Testis (tissue), 2 donors: ENCODE data around the gene SHISA6.

Source experiments
- CTCF ChIP-seq, 3 experiments: fragments of 450-650 bp in 2 of 3; fragments of 200-600 bp in 1 of 3; sonication (generic) in 1 of 3; IDR thresholded peaks; one replicate each; pipeline ENCODE4 v1.5.1; 2016 to 2019; ENCODE audit warnings: antibody characterized with exemption in 3 of 3, mild to moderate bottlenecking in 2 of 3, moderate library complexity in 1 of 3
- POLR2A ChIP-seq: fragments of 450-650 bp; IDR thresholded peaks from one replicate; pipeline ENCODE4 v1.6.1; 2017; ENCODE audit warnings: antibody characterized with exemption, mild to moderate bottlenecking, moderate library complexity

- TF ChIP-seq POLR2A (no peak), CTCF (IDR thresholded peaks at IDR 0.05) (no peak)
Measured at GRCh38 chr17:11319894-11320293, 78.9 kb downstream of the SHISA6 start.
